ENCODE data around the gene VWF.
"Not testable (repeated sequence)": the region's sequence is repeated elsewhere in the genome, so short reads cannot be mapped to it uniquely, and the experiment has no call there.

VWF gene

GRCh38 chr12:6124411-6125309 lies at the start of gene VWF:
TSS of gene VWF (minus strand) at chr12:6124670. CDS start at chr12:6123196, 1,474 bp downstream.
- Mint-ChIP-seq H3K27me3 (no peaks in the 10 kb centered on the region), H3K36me3 (no peaks in the 10 kb centered on the region), H3K27ac (no peak within 1 kb of the TSS), H3K4me3 (no peak within 1 kb of the TSS), H3K9me3 (ENCODE audit: low read depth) (no peaks in the 10 kb centered on the region), H3K4me1 (ENCODE audit: low read depth) (no peaks in the 10 kb centered on the region)

DNA sequence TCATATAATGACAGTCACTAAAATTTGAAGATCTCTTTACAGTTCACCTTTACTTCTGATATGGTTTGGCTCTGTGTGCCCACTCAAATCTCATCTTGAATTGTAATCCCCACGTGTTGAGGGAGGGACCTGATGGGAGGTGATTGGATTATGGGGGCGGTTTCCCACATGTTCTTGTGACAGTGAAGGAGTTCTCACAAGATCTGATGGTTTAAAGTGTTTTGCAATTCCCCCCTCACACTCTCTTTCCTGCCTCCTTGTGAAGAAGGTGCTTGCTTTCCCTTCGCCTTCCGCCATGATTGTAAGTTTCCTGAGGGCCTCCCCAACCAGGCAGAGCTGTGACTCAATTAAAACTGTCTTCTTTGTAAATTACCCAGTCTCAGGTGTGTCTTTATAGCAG lies 48.4 kb upstream of the VWF start:
- Mint-ChIP-seq H3K27me3 (no peaks in the 10 kb centered on the region), H3K4me3 (no peak overlapping the region), H3K9me3 (ENCODE audit: low read depth) (no peaks in the 10 kb centered on the region), H3K36me3 (no peaks in the 10 kb centered on the region), H3K27ac (no peak overlapping the region), H3K4me1 (ENCODE audit: low read depth) (peaks cover 23% of the 10 kb centered on the region)

- Mint-ChIP-seq H3K4me1 (ENCODE audit: low read depth) (peaks cover 30% of the 10 kb centered on the region), H3K4me3 (no peak overlapping the region), H3K27ac (peak overlapping the region; percentile 68), H3K9me3 (ENCODE audit: low read depth) (no peaks in the 10 kb centered on the region), H3K36me3 (no peaks in the 10 kb centered on the region), H3K27me3 (no peaks in the 10 kb centered on the region)
Measured at GRCh38 chr12:6172086-6172485, 47.6 kb upstream of the VWF start.

DNA sequence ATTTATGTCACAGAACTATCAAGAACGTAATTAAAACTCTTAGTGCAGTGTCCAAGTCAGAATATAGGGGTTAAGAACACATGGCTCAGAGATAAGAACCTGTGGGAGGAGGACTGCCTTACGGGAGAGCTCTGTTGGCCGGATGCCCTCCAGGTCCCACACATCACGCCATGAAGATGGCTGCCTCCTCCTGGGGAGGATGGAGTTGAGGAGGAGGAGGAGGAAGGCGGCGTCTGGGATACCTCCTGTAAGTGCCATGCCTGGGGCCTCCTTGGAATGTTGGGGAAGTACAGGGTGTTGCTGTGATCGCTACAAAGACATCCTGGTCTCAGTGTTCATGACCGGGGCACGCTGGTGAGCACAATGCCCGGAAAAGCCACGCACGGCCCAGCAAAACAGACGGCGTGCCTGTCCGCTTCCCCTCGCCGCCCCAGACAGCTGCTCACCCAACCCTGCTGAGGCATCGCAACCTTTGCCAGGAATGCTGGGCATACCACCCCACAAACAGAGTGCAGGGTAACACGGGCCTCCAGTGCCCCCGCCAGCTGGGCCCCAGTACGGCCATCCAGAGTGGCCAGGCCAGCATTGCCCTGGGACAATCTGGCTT lies 47.0 kb upstream of the VWF start:
- Mint-ChIP-seq H3K4me1 (ENCODE audit: low read depth) (peaks cover 36% of the 10 kb centered on the region), H3K27ac (no peak overlapping the region), H3K4me3 (no peak overlapping the region), H3K9me3 (ENCODE audit: low read depth) (no peaks in the 10 kb centered on the region), H3K27me3 (no peaks in the 10 kb centered on the region), H3K36me3 (no peaks in the 10 kb centered on the region)

DNA sequence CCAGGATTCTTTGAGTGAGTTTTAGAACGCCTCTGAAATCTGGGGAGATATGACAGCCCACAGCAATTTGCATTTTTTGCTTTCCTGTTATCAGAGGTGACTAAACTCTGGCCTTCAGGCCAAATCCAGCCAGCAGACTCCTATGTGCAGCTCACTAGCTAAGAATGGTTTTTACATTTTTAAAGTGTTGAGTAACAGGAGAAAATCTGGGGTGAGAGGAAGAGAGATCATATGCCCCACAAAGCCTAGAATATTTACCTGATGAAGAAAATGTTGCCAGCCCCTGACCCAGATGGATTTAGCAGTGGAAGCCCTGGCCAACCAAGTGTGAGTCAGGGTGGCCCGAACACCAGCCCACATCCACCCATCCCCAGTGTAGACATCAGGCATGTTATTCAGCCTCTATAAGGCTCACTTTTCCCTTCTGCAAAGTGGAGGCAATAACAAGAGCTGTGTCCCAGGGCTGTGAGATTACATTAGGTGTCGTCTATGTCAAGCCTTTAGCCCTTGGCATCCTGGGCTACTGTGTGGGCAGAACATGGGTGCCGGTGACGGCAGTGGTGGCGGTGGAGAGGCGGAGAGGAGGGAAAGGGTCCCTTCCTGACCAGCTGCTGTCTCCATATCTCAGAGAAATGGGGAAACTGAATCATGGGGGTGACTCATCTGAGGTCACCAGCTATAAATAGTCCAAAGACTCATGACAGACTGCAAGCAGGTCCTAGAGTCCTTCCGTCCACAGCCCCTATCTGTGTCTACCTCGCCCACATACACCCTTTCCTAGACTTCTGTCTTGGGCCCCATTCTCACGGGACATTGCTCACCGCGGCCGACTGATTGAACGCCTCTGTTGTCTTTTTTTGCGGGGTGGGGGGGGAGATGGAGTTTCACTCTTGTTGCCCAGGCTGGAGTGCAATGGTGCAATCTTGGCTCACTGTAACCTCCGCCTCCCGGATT lies 43.1 kb upstream of the VWF start:
- Mint-ChIP-seq H3K4me3 (peak overlapping the region; percentile 85), H3K4me1 (ENCODE audit: low read depth) (peaks cover 47% of the 10 kb centered on the region), H3K27ac (peak overlapping the region; percentile 97), H3K9me3 (ENCODE audit: low read depth) (no peaks in the 10 kb centered on the region), H3K36me3 (no peaks in the 10 kb centered on the region), H3K27me3 (no peaks in the 10 kb centered on the region)

GRCh38 chr12:6166808-6167207 lies 42.3 kb upstream of the VWF start:
- Mint-ChIP-seq H3K27me3 (no peaks in the 10 kb centered on the region), H3K9me3 (ENCODE audit: low read depth) (no peaks in the 10 kb centered on the region), H3K27ac (peak overlapping the region; percentile 97), H3K4me3 (peak overlapping the region; percentile 85), H3K4me1 (ENCODE audit: low read depth) (peaks cover 47% of the 10 kb centered on the region), H3K36me3 (no peaks in the 10 kb centered on the region)

GRCh38 chr12:6165395-6165794 lies 40.9 kb upstream of the VWF start:
- no peak overlapping the region for H3K4me3 Mint-ChIP-seq
- no peaks in the 10 kb centered on the region for H3K36me3 Mint-ChIP-seq
- H3K27ac Mint-ChIP-seq = no peak overlapping the region
- H3K9me3 Mint-ChIP-seq (ENCODE audit: low read depth) = no peaks in the 10 kb centered on the region
- H3K4me1 Mint-ChIP-seq (ENCODE audit: low read depth) = peaks cover 53% of the 10 kb centered on the region
- H3K27me3 Mint-ChIP-seq = no peaks in the 10 kb centered on the region

DNA sequence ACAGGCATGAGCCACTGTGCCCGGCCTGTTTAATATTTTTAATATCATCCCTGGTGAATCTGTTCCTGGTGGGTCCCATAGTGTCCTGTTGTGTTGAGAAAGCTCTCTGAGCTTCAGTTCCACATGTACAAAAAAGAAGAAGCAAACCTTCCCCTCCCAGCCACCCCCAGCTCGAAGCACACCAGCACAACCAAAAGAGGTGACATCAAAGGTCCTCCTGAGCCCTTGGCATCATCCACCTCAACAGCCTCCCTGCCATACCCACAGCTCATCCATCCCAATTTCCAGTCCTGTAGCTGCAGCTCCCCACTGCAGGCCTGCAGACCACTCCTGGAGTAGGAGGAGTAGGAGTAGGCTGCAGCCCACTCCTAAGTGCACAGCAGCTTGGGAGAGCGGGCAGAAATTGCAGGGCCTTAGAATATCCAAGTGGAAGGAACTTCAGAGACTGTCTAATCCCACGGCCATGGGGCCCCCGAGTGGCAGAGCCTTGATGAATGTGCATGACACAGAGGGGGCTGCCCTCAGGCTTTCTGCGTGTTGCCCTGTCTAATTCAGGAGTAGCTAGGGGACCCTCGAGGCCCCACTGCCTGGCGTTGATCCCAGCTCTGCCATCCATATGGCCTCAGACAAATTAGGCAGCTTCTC lies 39.1 kb upstream of the VWF start:
- Mint-ChIP-seq H3K27ac (no peak overlapping the region), H3K9me3 (ENCODE audit: low read depth) (no peaks in the 10 kb centered on the region), H3K4me1 (ENCODE audit: low read depth) (peaks cover 47% of the 10 kb centered on the region), H3K4me3 (no peak overlapping the region), H3K27me3 (no peaks in the 10 kb centered on the region), H3K36me3 (no peaks in the 10 kb centered on the region)

DNA sequence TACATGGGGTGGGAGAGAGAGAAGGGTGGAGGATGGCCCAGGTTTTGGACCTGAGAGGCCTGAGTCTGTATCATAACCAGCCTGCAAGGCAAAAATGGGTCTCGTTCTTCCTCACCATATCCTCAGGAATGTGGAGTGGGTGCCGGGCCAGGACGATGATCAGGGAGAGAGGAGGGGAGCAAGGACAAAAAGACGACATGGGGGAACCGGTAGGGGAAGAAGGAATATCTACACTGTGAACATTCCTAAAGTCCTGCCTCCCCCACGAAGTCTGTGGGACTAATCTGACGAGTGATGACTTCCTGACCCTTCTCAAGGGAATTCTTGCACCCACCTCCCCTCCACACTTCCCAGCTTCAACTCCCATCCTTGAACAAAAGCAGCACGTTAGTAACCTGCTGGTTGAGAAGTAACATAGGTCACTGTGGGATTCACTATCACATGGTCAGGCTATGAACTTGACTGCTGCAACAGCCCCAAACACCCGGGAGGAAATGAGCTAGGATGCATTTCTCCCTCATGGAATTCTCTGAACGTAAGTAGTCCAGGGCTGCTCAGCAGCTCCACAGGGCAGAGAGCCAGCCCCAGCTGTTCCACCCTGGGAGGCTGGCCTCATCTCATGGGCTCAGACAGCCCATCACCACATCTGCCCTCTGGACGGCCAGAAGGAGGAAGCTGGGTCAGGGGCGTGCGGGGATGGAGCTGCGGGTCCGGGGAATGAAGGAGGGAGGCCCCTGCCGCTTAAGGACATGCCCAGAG lies 36.8 kb upstream of the VWF start:
- Mint-ChIP-seq H3K9me3 (ENCODE audit: low read depth) (no peaks in the 10 kb centered on the region), H3K27me3 (no peaks in the 10 kb centered on the region), H3K4me3 (no peak overlapping the region), H3K36me3 (no peaks in the 10 kb centered on the region), H3K4me1 (ENCODE audit: low read depth) (peaks cover 31% of the 10 kb centered on the region), H3K27ac (peak overlapping the region; percentile 7)

- not testable (repeated sequence) for H3K27ac Mint-ChIP-seq; H3K9me3 Mint-ChIP-seq (ENCODE audit: low read depth); H3K27me3 Mint-ChIP-seq; H3K36me3 Mint-ChIP-seq
- Mint-ChIP-seq H3K4me1 (ENCODE audit: low read depth) (peaks cover 23% of the 10 kb centered on the region), H3K4me3 (peak overlapping the region; percentile 35)
Measured at GRCh38 chr12:6160049-6160649, 35.7 kb upstream of the VWF start.

GRCh38 chr12:6159166-6160011 lies 34.9 kb upstream of the VWF start:
- H3K9me3 Mint-ChIP-seq (ENCODE audit: low read depth); H3K4me3 Mint-ChIP-seq; H3K27me3 Mint-ChIP-seq; H3K27ac Mint-ChIP-seq; H3K36me3 Mint-ChIP-seq: not testable (repeated sequence)
- peaks cover 22% of the 10 kb centered on the region for H3K4me1 Mint-ChIP-seq (ENCODE audit: low read depth)

DNA sequence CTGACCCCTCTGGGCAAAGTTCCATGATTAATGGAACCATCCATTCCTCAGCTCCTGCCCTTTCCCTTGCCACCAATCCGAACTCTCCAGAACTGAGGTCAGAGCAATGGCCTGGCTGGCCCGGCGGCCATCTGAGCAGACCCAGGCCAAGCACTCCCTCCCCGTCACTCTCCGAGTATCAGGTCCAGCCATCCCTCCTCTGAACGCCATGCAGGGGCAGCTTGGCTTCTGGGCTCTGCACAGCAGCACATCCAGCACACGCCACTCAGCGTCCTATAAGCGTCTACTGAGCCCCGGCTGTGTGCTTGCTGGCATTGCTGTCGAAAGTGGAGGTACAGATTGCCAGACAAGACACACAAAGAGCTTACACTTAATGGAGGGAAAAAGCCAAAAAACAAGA lies 34.3 kb upstream of the VWF start:
- no peak overlapping the region for H3K27ac Mint-ChIP-seq

GRCh38 chr12:6158255-6158654 lies 33.8 kb upstream of the VWF start:
- no peak overlapping the region for H3K27ac Mint-ChIP-seq

More for the DNA sequence above, 34.3 kb upstream of the VWF start:
- Mint-ChIP-seq H3K4me1 (ENCODE audit: low read depth) (peaks cover 22% of the 10 kb centered on the region), H3K9me3 (ENCODE audit: low read depth) (no peaks in the 10 kb centered on the region), H3K4me3 (no peak overlapping the region), H3K27me3 (no peaks in the 10 kb centered on the region), H3K36me3 (no peaks in the 10 kb centered on the region)

More at GRCh38 chr12:6158255-6158654, 33.8 kb upstream of the VWF start:
- H3K27me3 Mint-ChIP-seq = no peaks in the 10 kb centered on the region
- no peaks in the 10 kb centered on the region for H3K36me3 Mint-ChIP-seq
- no peaks in the 10 kb centered on the region for H3K9me3 Mint-ChIP-seq (ENCODE audit: low read depth)
- H3K4me3 Mint-ChIP-seq = no peak overlapping the region
- peaks cover 22% of the 10 kb centered on the region for H3K4me1 Mint-ChIP-seq (ENCODE audit: low read depth)

Measured in activated naive CD8-positive, alpha-beta T cell (primary cell).